ENCODE data around the gene PRKAR2B. TPM values are rescaled to one million over a fixed set of nuclear protein-coding genes. Genes with fewer than 3 reads are reported as not detected.

PRKAR2B gene
- total and polyA plus RNA-seq, 11 donors: 7.0 to 50.6 (median 18.5) TPM

DNA sequence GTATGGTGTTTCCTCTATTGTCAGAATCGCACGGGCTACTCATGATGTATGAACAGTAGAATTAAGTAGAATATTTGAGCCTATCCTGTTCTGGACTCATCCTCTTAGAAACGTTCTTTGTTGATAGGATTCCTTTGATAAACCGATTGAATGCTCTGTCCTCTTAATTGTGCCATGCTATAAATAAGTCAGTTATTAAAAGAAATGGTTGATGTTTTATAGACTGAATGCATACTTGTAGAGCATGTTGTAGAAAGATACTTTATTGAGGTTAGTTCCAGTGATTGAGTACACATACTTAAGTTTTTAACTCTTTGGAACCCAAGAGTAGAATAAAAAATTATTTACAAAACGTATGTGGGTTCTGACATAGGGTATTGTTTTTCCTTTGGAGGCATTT is 69.4 kb downstream of the PRKAR2B start:
- no peak for DNase-seq
- peaks cover 0 to 21% (median 8%) of the 10 kb centered on the region in 12 donors for H3K4me1 ChIP-seq
- no peaks in the 10 kb centered on the region for H3K9me3 ChIP-seq
- H3K4me3 ChIP-seq: no peak overlapping the region
- H3K27ac ChIP-seq: no peak overlapping the region
- intact Hi-C loops (cut with DNase I): no loop called here
- no peak for TF ChIP-seq POLR2A (IDR thresholded peaks at IDR 0.05)
- TF ChIP-seq, protein P1, sequence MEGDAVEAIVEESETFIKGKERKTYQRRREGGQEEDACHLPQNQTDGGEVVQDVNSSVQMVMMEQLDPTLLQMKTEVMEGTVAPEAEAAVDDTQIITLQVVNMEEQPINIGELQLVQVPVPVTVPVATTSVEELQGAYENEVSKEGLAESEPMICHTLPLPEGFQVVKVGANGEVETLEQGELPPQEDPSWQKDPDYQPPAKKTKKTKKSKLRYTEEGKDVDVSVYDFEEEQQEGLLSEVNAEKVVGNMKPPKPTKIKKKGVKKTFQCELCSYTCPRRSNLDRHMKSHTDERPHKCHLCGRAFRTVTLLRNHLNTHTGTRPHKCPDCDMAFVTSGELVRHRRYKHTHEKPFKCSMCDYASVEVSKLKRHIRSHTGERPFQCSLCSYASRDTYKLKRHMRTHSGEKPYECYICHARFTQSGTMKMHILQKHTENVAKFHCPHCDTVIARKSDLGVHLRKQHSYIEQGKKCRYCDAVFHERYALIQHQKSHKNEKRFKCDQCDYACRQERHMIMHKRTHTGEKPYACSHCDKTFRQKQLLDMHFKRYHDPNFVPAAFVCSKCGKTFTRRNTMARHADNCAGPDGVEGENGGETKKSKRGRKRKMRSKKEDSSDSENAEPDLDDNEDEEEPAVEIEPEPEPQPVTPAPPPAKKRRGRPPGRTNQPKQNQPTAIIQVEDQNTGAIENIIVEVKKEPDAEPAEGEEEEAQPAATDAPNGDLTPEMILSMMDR (IDR thresholded peaks at IDR 0.05): no peak
- no peaks in the 10 kb centered on the region for H3K27me3 ChIP-seq
- ATAC-seq: peak in 2 of 4 donors; percentile 18 to 28
- no peaks in the 10 kb centered on the region for H3K36me3 ChIP-seq
- WGBS, 4 donors: 52 to 64% (median 59%) methylated on average over 5 of the region's 5 CpGs

DNA sequence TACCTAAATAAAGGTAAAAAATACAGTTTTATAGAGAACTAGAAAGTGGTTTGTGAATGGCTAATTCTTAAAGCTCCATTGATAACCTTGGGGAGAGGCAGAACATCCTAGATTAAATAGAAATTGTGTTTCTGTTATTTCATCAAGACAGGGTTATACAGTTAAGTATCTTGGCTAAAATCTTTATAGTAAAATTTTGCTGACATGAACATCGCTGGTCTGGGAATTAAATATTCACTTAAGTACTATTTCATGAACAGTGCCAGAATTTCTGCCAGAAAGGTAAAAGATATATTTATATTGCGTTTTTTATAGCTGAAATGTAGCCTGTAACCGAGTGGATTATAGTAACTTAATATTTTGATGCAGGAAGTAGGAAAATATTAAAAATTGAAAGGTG is 70.6 kb downstream of the PRKAR2B start:
- H3K9me3 ChIP-seq: no peaks in the 10 kb centered on the region
- TF ChIP-seq, protein P1 (IDR thresholded peaks at IDR 0.05): no peak
- no peak for TF ChIP-seq POLR2A (IDR thresholded peaks at IDR 0.05)
- H3K27me3 ChIP-seq: no peaks in the 10 kb centered on the region
- ATAC-seq (no peak), DNase-seq (no peak)
- no peak overlapping the region for H3K27ac ChIP-seq
- intact Hi-C loops (cut with DNase I): no loop called here
- no peak overlapping the region for H3K4me3 ChIP-seq
- H3K36me3 ChIP-seq: no peaks in the 10 kb centered on the region
- WGBS, 4 donors: 85 to 87% (median 86%) methylated on average over 3 of the region's 3 CpGs
- H3K4me1 ChIP-seq: peaks cover 0 to 28% (median 9%) of the 10 kb centered on the region in 12 donors

DNA sequence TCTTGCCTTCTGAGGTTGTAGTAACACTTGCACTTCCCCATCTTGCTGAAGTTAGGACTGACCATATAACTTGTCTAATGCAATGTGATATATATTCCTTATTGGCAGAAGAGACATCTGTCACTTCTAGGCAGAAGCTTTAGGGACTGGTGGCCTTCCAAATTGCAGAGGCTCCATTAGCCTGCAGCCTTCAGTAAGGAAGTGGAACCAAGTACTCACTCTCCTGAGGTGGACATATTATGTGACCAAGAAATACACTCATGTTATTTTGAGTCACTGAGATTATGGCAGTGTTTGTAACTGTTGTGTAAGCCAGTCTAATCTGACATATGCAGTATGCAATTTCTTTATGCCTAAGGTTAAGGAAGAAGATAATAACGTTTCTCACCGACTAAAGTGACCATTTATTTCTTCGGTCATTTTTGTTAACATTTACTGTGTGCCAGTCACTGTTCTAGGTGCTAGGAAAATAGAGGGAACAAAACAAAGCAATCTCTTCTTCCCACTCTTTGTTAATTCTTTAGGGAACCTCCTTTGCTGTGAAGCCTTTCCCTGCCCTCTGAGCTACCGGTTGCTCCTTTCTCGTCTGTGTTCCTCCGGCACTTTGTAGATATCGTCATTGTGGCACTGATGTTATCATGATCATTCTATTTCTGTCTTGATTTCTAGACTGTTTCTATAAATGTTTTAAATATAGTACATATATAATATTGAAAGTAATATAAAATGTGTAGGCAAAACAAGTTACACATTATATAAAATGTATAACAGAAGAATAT is 71.4 kb downstream of the PRKAR2B start:
- intact Hi-C loops (cut with DNase I): no loop called here
- Histone ChIP-seq H3K27ac (no peak overlapping the region), H3K4me1 (peaks cover 0 to 28% (median 9%) of the 10 kb centered on the region in 12 donors), H3K4me3 (no peak overlapping the region), H3K36me3 (no peaks in the 10 kb centered on the region), H3K27me3 (no peaks in the 10 kb centered on the region), H3K9me3 (no peaks in the 10 kb centered on the region)
- WGBS, 4 donors: 59 to 67% (median 62%) methylated on average over 7 of the region's 7 CpGs
- TF ChIP-seq, protein P1 (IDR thresholded peaks at IDR 0.05): no peak
- no peak for TF ChIP-seq POLR2A (IDR thresholded peaks at IDR 0.05)
- ATAC-seq (peak in 1 of 4 donors; percentile 31), DNase-seq (no peak)

DNA sequence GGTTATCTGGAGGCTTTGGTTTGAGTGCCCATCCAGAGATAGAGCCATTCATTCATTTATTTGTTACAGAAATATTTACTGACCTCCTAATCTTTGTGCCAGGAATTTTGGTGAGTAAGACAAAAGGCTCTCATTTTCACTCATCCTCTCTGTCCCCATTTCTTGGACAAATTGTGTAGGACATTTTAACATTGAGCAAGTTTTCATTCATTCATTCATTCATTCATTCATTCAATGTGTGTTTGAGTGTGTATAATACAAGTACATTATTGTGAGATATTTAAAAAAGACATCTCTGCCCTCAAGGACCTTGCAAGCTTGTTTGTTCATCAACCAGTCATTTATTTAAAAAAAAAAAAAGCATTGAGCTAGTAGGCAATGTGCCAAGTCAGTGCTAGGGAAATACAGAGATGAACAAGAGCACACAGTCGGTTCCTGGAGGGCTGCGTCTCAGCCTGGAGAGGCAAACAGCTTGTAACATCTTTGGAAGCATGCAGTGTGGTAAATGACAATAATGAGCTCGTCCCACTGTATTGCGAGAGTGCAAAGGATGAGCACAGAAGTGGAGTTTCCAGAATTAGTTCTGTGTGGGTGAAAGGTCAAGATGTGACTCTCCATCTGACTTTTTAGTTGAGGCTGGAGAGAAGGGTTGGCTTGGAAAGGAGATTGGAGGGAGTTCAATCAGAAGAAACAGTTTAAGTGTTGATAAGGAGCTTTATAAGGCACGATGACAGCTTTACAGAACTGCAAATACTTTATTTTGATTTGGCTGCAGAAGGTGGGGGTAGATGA is 73.8 kb downstream of the PRKAR2B start:
- ATAC-seq (peak in 2 of 4 donors; percentile 36 to 43), DNase-seq (no peak)
- Histone ChIP-seq H3K36me3 (no peaks in the 10 kb centered on the region), H3K27me3 (no peaks in the 10 kb centered on the region), H3K9me3 (no peaks in the 10 kb centered on the region), H3K4me3 (no peak overlapping the region), H3K27ac (no peak overlapping the region), H3K4me1 (peaks cover 0 to 28% (median 9%) of the 10 kb centered on the region in 12 donors)
- intact Hi-C loops (cut with DNase I): no loop called here
- no peak for TF ChIP-seq POLR2A (IDR thresholded peaks at IDR 0.05)
- TF ChIP-seq, protein P1 (IDR thresholded peaks at IDR 0.05): no peak
- 11 to 22% (median 20%) methylated on average over 5 of the region's 5 CpGs for WGBS, 4 donors

Data from heart left ventricle (tissue), 16 donors.